GM21367 (cell line): ENCODE measurements around the gene SPATA4.
"Not testable (repeated sequence)": the region's sequence is repeated elsewhere in the genome, so short reads cannot be mapped to it uniquely, and the experiment has no call there.

Experiments
- ATAC-seq: cut with Tn5 transposase; IDR thresholded peaks from one replicate; pipeline ENCODE4 v1.9.1; 2021; ENCODE audit not compliant: unreplicated experiment

SPATA4 gene

GRCh38 chr4:176195184-176195978 is at the start of gene SPATA4:
Gene SPATA4 (minus strand): TSS chr4:176195585. CDS start chr4:176195562, 23 bp downstream.
- ATAC-seq = peak; percentile 99

GRCh38 chr4:176242764-176243347 is 47.5 kb upstream of the SPATA4 start:
- no peak for ATAC-seq

GRCh38 chr4:176241703-176242102 is 46.3 kb upstream of the SPATA4 start:
- no peak for ATAC-seq

- no peak for ATAC-seq
These were observed 43.4 kb upstream of the SPATA4 start for GRCh38 chr4:176238826-176239225.

GRCh38 chr4:176238157-176238610 is 42.8 kb upstream of the SPATA4 start:
- no peak for ATAC-seq

GRCh38 chr4:176236946-176237345 is 41.6 kb upstream of the SPATA4 start:
- no peak for ATAC-seq

GRCh38 chr4:176230836-176231235 is 35.5 kb upstream of the SPATA4 start:
- ATAC-seq = no peak

- ATAC-seq = no peak
These were observed 34.3 kb upstream of the SPATA4 start for GRCh38 chr4:176229645-176230044.

GRCh38 chr4:176226736-176227135 is 31.4 kb upstream of the SPATA4 start:
- ATAC-seq = no peak

- ATAC-seq = no peak
These were observed 28.2 kb upstream of the SPATA4 start for GRCh38 chr4:176223561-176223960.

- ATAC-seq = no peak
These were observed 26.8 kb upstream of the SPATA4 start for GRCh38 chr4:176222149-176222548.

GRCh38 chr4:176217510-176217909 is 22.1 kb upstream of the SPATA4 start:
- ATAC-seq = no peak

GRCh38 chr4:176212351-176212750 is 17.0 kb upstream of the SPATA4 start:
- ATAC-seq = not testable (repeated sequence)

- ATAC-seq = no peak
These were observed 15.4 kb upstream of the SPATA4 start for GRCh38 chr4:176210579-176211296.

GRCh38 chr4:176210101-176210500 is 14.7 kb upstream of the SPATA4 start:
- no peak for ATAC-seq

- no peak for ATAC-seq
These were observed 14.2 kb upstream of the SPATA4 start for GRCh38 chr4:176209535-176209934.

- ATAC-seq = no peak
These were observed 12.5 kb upstream of the SPATA4 start for GRCh38 chr4:176207839-176208238.

- ATAC-seq = no peak
These were observed 9.9 kb upstream of the SPATA4 start for GRCh38 chr4:176205299-176205698.

GRCh38 chr4:176198316-176198903 is 3.0 kb upstream of the SPATA4 start:
- ATAC-seq = no peak

- ATAC-seq = no peak
These were observed 1.4 kb downstream of the SPATA4 start for GRCh38 chr4:176193938-176194337.

- no peak for ATAC-seq
These were observed 2.3 kb downstream of the SPATA4 start for GRCh38 chr4:176193126-176193525.
